Stimulated activated CD8-positive, alpha-beta memory T cell treated with anti-CD3 and anti-CD28 coated beads, Interleukin-7, amount 100 ng/mL, for 4 hours (primary cell): ENCODE data around the gene HMX1.

ENCODE experiments used
- DNase-seq, 2 donors: peaks; one replicate each; pipeline ENCODE4 v3.0.0-alpha.2; 2020; ENCODE audit warnings: low read depth in 2 of 2

The HMX1 gene

DNA sequence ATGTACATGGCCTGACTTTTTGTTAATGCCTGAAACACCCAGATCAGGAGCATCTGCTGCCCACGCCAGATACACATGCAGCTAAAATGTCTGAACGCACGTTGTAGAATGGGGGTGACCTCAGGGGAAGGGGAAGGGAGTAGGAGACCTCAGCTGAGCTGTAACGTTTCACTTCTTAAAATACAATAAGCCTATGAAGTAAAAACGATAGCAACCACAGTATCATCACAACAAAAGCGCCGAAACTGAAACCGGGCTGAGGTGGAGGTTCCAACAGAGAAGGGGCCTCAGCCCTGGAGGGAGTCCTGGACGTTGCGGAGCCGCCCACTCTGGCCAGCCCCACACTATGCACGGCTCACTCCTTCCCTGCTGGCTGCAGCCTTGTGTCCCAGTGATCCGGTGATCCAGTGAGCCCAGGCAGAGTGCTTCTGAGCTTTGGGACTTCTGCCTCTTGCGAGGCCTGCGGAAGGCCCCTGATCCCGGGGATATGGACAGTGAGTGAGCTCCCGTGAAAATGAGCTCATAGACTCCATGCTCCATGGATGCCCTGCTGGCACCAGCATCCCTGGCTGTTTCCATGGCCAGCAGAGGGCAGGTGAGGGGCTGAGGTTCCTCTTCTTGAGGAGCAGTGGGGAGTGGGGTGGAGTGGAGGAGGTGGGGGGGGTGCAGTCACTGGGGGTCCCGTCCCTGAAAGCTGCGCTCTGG is 52.0 kb downstream of the HMX1 start:
- no peak for DNase-seq

DNA sequence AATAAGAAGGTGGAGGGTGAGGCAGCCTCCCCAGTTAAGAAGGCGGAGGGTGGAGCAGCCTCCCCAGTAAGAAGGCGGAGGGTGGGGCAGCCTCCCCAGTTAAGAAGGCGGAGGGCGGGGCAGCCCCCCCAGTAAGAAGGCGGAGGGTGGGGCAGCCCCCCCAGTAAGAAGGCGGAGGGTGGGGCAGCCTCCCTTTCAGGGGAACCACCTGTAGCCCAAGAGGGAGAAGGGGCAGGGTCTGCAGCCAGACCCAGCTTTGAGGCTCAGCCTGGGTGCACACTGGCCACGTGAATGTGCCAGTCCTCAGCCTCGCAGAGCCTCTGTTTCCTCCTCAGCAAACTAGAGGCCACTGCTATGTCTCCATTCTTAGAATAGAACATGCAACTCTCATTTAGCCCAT is 52.6 kb downstream of the HMX1 start:
- no peak for DNase-seq

DNA sequence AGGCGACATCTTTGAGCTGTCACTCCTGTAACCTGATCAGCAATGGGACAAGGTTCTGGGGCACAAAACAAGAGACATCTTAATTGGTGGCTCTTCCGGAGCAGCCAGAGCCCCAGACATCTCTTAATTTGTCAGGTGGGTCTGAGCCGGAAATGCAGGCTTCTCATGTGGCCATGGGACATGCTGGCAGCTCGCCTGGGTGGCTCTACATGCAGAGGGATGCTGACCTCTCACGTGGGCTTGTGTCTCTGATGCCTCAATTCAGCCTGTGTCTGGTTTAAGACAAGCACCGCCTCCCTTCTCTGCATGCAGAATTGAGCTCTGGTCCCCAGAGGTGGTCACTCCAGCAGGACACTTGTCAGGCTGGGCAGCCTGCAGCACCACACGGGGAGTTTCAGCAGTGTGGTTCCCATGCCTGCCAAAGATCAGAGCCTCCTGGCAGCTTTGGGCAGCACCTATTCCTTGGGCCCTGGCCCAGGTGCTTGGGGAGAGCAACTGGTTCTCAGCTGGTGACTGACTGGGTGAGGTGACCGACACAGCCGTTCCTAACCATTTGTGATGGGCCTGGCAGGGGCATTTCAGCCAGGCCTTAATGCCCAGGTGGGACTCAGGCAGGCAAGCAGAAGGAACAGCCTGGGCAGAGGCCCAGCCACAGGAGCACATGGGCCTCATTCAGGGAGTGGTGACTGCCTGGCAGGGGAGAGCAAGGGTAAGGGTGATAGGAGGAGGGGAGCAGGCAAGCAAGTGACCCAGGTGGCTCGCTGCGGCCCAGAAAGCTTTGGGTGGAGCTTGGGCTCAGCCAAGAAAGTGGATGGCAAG is 53.4 kb downstream of the HMX1 start:
- no peak for DNase-seq

DNA sequence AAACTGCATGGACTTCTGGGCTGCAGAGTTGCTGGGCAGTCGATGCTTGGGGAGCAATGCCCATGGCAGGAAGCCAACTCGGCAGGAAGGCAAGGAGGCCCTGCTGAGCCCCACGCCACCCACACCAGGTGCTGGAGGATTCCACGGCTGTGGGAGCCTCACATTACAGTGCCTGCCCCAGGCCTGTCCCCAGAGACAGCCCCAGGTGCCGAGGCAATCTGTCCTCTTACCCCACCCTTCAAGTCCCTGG is 53.9 kb downstream of the HMX1 start:
- no peak for DNase-seq

DNA sequence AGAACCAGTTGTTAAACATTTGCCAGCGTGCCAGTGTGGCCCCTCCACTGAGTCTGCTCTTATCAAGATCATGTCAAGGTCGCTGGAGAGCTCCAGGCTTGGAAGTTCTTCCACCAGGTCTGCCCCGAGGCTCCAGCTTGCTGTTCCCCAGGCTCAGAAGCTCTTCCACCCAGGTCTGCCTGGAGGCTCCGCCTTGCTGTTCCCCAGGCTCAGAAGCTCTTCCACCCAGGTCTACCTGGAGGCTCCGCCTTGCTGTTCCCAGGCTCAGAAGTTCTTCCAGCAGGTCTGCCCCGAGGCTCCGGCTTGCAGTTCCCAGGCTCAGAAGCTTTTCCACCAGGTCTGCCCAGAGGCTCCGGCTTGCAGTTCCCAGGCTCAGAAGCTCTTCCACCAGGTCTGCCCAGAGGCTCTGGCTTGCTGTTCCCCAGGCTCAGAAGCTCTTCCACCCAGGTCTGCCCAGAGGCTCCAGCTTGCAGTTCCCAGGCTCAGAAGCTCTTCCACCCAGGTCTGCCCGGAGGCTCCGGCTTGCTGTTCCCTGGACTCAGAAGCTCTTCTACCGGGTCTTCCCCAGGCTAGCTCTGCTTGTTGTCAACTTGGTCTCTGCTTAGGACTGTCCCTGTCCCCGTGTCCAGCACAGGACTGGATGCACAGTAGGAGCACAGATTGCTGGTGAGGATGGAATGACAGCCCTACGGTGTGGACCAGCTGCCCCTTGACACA is 54.4 kb downstream of the HMX1 start:
- DNase-seq: no peak
